Fibroblast of lung (primary cell): ENCODE data around the gene AP3S2.

ENCODE experiments used
- CTCF ChIP-seq, 2 donors: IDR thresholded peaks in 1 of 2; conservative IDR thresholded peaks in 1 of 2; 1 replicate in 1 of 2; 2 replicates in 1 of 2; pipeline ENCODE4 v1.5.1; 2011 to 2012; ENCODE audit warnings: low read length in 2 of 2, control low read depth in 1 of 2, inconsistent platforms in 1 of 2, low read depth in 1 of 2, mild to moderate bottlenecking in 1 of 2
- EZH2 ChIP-seq: IDR thresholded peaks from 2 replicates; pipeline ENCODE4 v1.5.1; 2012; ENCODE audit warnings: low read length, control low read depth, mild to moderate bottlenecking; ENCODE audit errors: missing control alignments

DNA sequence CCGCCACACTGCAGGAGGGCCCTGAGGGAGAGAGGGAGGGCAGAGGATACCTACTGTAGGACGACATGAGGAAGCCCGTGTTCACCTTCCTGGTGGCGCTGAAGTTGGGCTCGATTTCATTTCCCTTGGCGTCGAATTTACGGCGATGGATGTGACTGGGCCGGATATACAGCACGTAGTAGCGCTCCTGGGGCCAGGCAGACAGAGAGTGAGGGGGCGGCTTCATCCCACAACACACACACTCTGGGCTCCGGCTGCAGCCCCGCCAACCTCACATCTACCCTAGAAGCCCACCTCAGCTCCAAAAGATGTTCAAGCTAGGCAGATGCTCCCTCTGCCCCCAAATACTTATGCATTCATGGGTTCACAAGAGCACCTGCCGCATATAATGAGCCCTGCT is 14.4 kb upstream of the AP3S2 start:
- no peak for TF ChIP-seq CTCF (conservative IDR thresholded peaks at IDR 0.05 in 1 of 2, IDR thresholded peaks at IDR 0.05 in 1 of 2; ENCODE audit: low read depth in 1 of 2, low read length in 2 of 2)
- TF ChIP-seq EZH2 = no peak
